ENCODE data around the gene DIP2C.
"Not testable (repeated sequence)": the region's sequence is repeated elsewhere in the genome, so short reads cannot be mapped to it uniquely, and the experiment has no call there.

The DIP2C gene

GRCh38 chr10:655184-655583 is 34.3 kb downstream of the DIP2C start:
- DNase-seq, result no peak

- DNase-seq, result no peak
These were observed 34.8 kb downstream of the DIP2C start for GRCh38 chr10:654647-654996.

GRCh38 chr10:653991-654646 is 35.3 kb downstream of the DIP2C start:
- DNase-seq, result no peak

- DNase-seq, result not testable (repeated sequence)
These were observed 36.5 kb downstream of the DIP2C start for GRCh38 chr10:652832-653459.

- DNase-seq, result no peak
These were observed 37.2 kb downstream of the DIP2C start for GRCh38 chr10:652233-652632.

GRCh38 chr10:651692-652091 is 37.8 kb downstream of the DIP2C start:
- no peak for DNase-seq

- DNase-seq, result no peak
These were observed 38.4 kb downstream of the DIP2C start for GRCh38 chr10:650886-651615.

- DNase-seq, result no peak
These were observed 39.0 kb downstream of the DIP2C start for GRCh38 chr10:650441-650851.

GRCh38 chr10:649798-650440 is 39.5 kb downstream of the DIP2C start:
- DNase-seq, result no peak

- DNase-seq, result no peak
These were observed 40.0 kb downstream of the DIP2C start for GRCh38 chr10:649445-649797.

- DNase-seq, result not testable (repeated sequence)
These were observed 42.4 kb downstream of the DIP2C start for GRCh38 chr10:647019-647418.

GRCh38 chr10:646118-646524 is 43.3 kb downstream of the DIP2C start:
- no peak for DNase-seq

GRCh38 chr10:644943-645334 is 44.5 kb downstream of the DIP2C start:
- DNase-seq, result no peak

GRCh38 chr10:644076-644942 is 45.2 kb downstream of the DIP2C start:
- DNase-seq, result no peak

- no peak for DNase-seq
These were observed 47.1 kb downstream of the DIP2C start for GRCh38 chr10:642186-642890.

- DNase-seq, result no peak
These were observed 48.1 kb downstream of the DIP2C start for GRCh38 chr10:641149-642010.

GRCh38 chr10:640673-641045 is 48.8 kb downstream of the DIP2C start:
- no peak for DNase-seq

- no peak for DNase-seq
These were observed 49.5 kb downstream of the DIP2C start for GRCh38 chr10:639751-640672.

GRCh38 chr10:639001-639750 is 50.3 kb downstream of the DIP2C start:
- DNase-seq, result no peak
